Naive thymus-derived CD4-positive, alpha-beta T cell (primary cell): Measurements from ENCODE around the gene SUSD2. TPM values are rescaled to one million over a fixed set of nuclear protein-coding genes. Genes with fewer than 3 reads are reported as not detected.
"Not testable (repeated sequence)": the region's sequence is repeated elsewhere in the genome, so short reads cannot be mapped to it uniquely, and the experiment has no call there.

ENCODE experiments used
- ATAC-seq: fragments of 150-1000 bp; cut with Tn5 transposase; 2 replicates; pipeline ENCODE4 v1.10.0; 2021; ENCODE audit warnings: mild to moderate bottlenecking, moderate library complexity
- CTCF ChIA-PET: fragments of 350-600 bp; sonication (Branson Sonifier 250); formaldehyde crosslinking; loops from one replicate; lab custom pipeline; 2021; ENCODE audit warnings: antibody characterized with exemption; lab: Charles Lee
- POLR2A ChIA-PET: fragments of 350-600 bp; sonication (Branson Sonifier 250); formaldehyde crosslinking; loops from one replicate; lab custom pipeline; 2021; ENCODE audit warnings: antibody characterized with exemption, inconsistent platforms; lab: Charles Lee
- DNase-seq, 9 donors: peaks; one replicate each; pipeline versions ENCODE4 v3.0.0 to v3.0.0-alpha.2; 2020 to 2022; ENCODE audit warnings: mixed read lengths in 1 of 9
- H3K27ac ChIP-seq: one replicate; pipeline ENCODE4 v1.7.0; 2013; ENCODE audit warnings: mild to moderate bottlenecking, low read depth, low read length, moderate library complexity
- H3K27me3 ChIP-seq, 2 donors: one replicate each; pipeline ENCODE4 v1.7.0; 2013; ENCODE audit warnings: low read length in 2 of 2, mild to moderate bottlenecking in 2 of 2, moderate library complexity in 2 of 2; ENCODE audit not compliant: control insufficient read depth in 2 of 2, insufficient read depth in 2 of 2
- H3K36me3 ChIP-seq, 3 experiments: 1 replicate in 2 of 3; 2 replicates in 1 of 3; pipeline ENCODE4 v1.7.0; 2013; ENCODE audit warnings: low read length in 3 of 3, mild to moderate bottlenecking in 3 of 3, moderate library complexity in 1 of 3; ENCODE audit not compliant: insufficient read depth in 3 of 3, control insufficient read depth in 2 of 3
- H3K4me1 ChIP-seq, 2 donors: one replicate each; pipeline ENCODE4 v1.7.0; 2013; ENCODE audit warnings: low read length in 2 of 2, mild to moderate bottlenecking in 2 of 2, moderate library complexity in 1 of 2; ENCODE audit not compliant: control insufficient read depth in 2 of 2, insufficient read depth in 2 of 2
- H3K4me3 ChIP-seq: 2 replicates; pipeline ENCODE4 v1.7.0; 2013; ENCODE audit warnings: mild to moderate bottlenecking, low read length
- H3K9me3 ChIP-seq, 3 experiments: 1 replicate in 2 of 3; 2 replicates in 1 of 3; pipeline ENCODE4 v1.7.0; 2013; ENCODE audit warnings: low read length in 3 of 3; ENCODE audit not compliant: control insufficient read depth in 2 of 3
- H3K27ac Mint-ChIP-seq, 9 donors: one replicate each; pipeline ENCODE4 v1.8.0; 2020 to 2022; ENCODE audit warnings: mixed read lengths in 9 of 9, mild to moderate bottlenecking in 8 of 9, moderate library complexity in 5 of 9, inconsistent platforms in 2 of 9
- H3K27me3 Mint-ChIP-seq, 5 donors: one replicate each; pipeline ENCODE4 v1.8.0; 2021 to 2022; ENCODE audit warnings: mixed read lengths in 5 of 5, mild to moderate bottlenecking in 1 of 5
- H3K36me3 Mint-ChIP-seq, 5 donors: one replicate each; pipeline ENCODE4 v1.8.0; 2020 to 2022; ENCODE audit warnings: mixed read lengths in 5 of 5, mild to moderate bottlenecking in 3 of 5, inconsistent platforms in 1 of 5
- H3K4me1 Mint-ChIP-seq, 7 donors: one replicate each; pipeline ENCODE4 v1.8.0; 2020 to 2022; ENCODE audit warnings: mixed read lengths in 7 of 7, mild to moderate bottlenecking in 3 of 7, inconsistent platforms in 1 of 7
- H3K4me3 Mint-ChIP-seq, 10 donors: one replicate each; pipeline ENCODE4 v1.8.0; 2020 to 2022; ENCODE audit warnings: mild to moderate bottlenecking in 10 of 10, mixed read lengths in 10 of 10, moderate library complexity in 6 of 10, inconsistent platforms in 2 of 10
- H3K9me3 Mint-ChIP-seq, 11 donors: one replicate each; pipeline ENCODE4 v1.8.0; 2020 to 2022; ENCODE audit warnings: mixed read lengths in 11 of 11, mild to moderate bottlenecking in 4 of 11, inconsistent platforms in 1 of 11, moderate library complexity in 1 of 11
- intact Hi-C, 2 donors: fragments of 100-400 bp; cut with micrococcal nuclease; formaldehyde crosslinking; loops; one replicate each; pipeline ENCODE4 v1.15.1; 2023
- polyA plus RNA-seq, 2 donors: library from polyadenylated mRNA; unstranded; fragments of 300-500 nt; fragmentation: Illumina TruSeq; gene quantifications; one replicate each; pipeline ENCODE4 v1.2.3, GENCODE V29; 2021
- total RNA-seq, 6 experiments: library from RNA in 5 of 6; stranded (reverse) in 5 of 6; gene quantifications; 1 replicate in 5 of 6; 2 replicates in 1 of 6; pipeline ENCODE4 v1.2.3 and lab custom pipeline; 2021 to 2026

The SUSD2 gene
- total and polyA plus RNA-seq, 7 experiments from 2014 or later: 0.40 to 2.3 (median 1.4) TPM; not detected in 1

GRCh38 chr22:24181996-24182899 lies 961 bp downstream of the SUSD2 start:
- DNase-seq (no peak), ATAC-seq (no peak)
- intact Hi-C loops: loop anchor here in 1 of 2 donors (1.0 to 10.0 kb wide), 3 partner anchors 49 to 197 kb away; partner anchors contain the start of gene GSTT2
- Histone ChIP-seq H3K4me3 (no peak overlapping the region), H3K4me1 (no peaks in the 10 kb centered on the region), H3K27me3 (no peaks in the 10 kb centered on the region), H3K27ac (no peak overlapping the region), H3K9me3 (no peaks in the 10 kb centered on the region), H3K36me3 (peaks cover 0 to 18% (median 0%) of the 10 kb centered on the region in 3 experiments)
- POLR2A ChIA-PET: no interaction called here
- H3K36me3 Mint-ChIP-seq: no peaks in the 10 kb centered on the region
- H3K9me3 Mint-ChIP-seq: no peaks in the 10 kb centered on the region
- no peak overlapping the region for H3K4me3 Mint-ChIP-seq
- peak overlapping the region in 1 of 9 donors; percentile 8 for H3K27ac Mint-ChIP-seq
- no peaks in the 10 kb centered on the region for H3K27me3 Mint-ChIP-seq
- peaks cover 0 to 5% (median 0%) of the 10 kb centered on the region in 7 donors for H3K4me1 Mint-ChIP-seq
- CTCF ChIA-PET: no interaction called here

GRCh38 chr22:24182900-24183246 lies 1.6 kb downstream of the SUSD2 start:
- POLR2A ChIA-PET, H3K9me3 ChIP-seq, H3K4me1 ChIP-seq, H3K27ac Mint-ChIP-seq, ATAC-seq, H3K4me1 Mint-ChIP-seq, H3K36me3 Mint-ChIP-seq, H3K4me3 ChIP-seq, DNase-seq, CTCF ChIA-PET, H3K4me3 Mint-ChIP-seq, H3K27me3 Mint-ChIP-seq, H3K27me3 ChIP-seq, H3K9me3 Mint-ChIP-seq, H3K27ac ChIP-seq: not testable (repeated sequence)
- peaks cover 0 to 15% (median 0%) of the 10 kb centered on the region in 3 experiments for H3K36me3 ChIP-seq
- intact Hi-C loops: loop anchor here in 1 of 2 donors (1.0 to 10.0 kb wide), 3 partner anchors 50 to 198 kb away; partner anchors contain the start of gene GSTT2

GRCh38 chr22:24183321-24184031 lies 2.2 kb downstream of the SUSD2 start:
- no peaks in the 10 kb centered on the region for H3K9me3 Mint-ChIP-seq
- H3K4me1 Mint-ChIP-seq: peaks cover 0 to 5% (median 0%) of the 10 kb centered on the region in 7 donors
- peaks cover 0 to 9% (median 0%) of the 10 kb centered on the region in 3 experiments for H3K36me3 ChIP-seq
- H3K4me1 ChIP-seq: no peaks in the 10 kb centered on the region
- no peak overlapping the region for H3K4me3 Mint-ChIP-seq
- no peaks in the 10 kb centered on the region for H3K27me3 Mint-ChIP-seq
- no peak overlapping the region for H3K27ac ChIP-seq
- intact Hi-C loops: loop anchor here in 1 of 2 donors (2.0 to 10.0 kb wide), 2 partner anchors 77 to 199 kb away; partner anchors contain the start of gene GSTT2
- H3K27ac Mint-ChIP-seq: no peak overlapping the region
- peaks cover 0 to 5% (median 0%) of the 10 kb centered on the region in 5 donors for H3K36me3 Mint-ChIP-seq
- ChIA-PET CTCF (no interaction called here), POLR2A (no interaction called here)
- DNase-seq (peak in 1 of 9 donors; percentile 6), ATAC-seq (no peak)
- no peak overlapping the region for H3K4me3 ChIP-seq
- H3K27me3 ChIP-seq: no peaks in the 10 kb centered on the region
- H3K9me3 ChIP-seq: no peaks in the 10 kb centered on the region

GRCh38 chr22:24184057-24184798 lies 2.9 kb downstream of the SUSD2 start:
- Mint-ChIP-seq H3K4me1 (peaks cover 0 to 5% (median 0%) of the 10 kb centered on the region in 7 donors), H3K36me3 (peaks cover 0 to 5% (median 0%) of the 10 kb centered on the region in 5 donors), H3K27me3 (no peaks in the 10 kb centered on the region), H3K4me3 (no peak overlapping the region), H3K9me3 (no peaks in the 10 kb centered on the region), H3K27ac (no peak overlapping the region)
- ChIA-PET POLR2A (no interaction called here), CTCF (no interaction called here)
- intact Hi-C loops: loop anchor here in 1 of 2 donors (10.0 kb wide), 1 partner anchor 199 kb away; the partner anchor contains the start of gene GSTT2
- DNase-seq (no peak), ATAC-seq (no peak)
- H3K4me1 ChIP-seq: no peaks in the 10 kb centered on the region
- H3K9me3 ChIP-seq: no peaks in the 10 kb centered on the region
- no peaks in the 10 kb centered on the region for H3K27me3 ChIP-seq
- H3K27ac ChIP-seq: no peak overlapping the region
- H3K4me3 ChIP-seq: no peak overlapping the region
- H3K36me3 ChIP-seq: peaks cover 0 to 6% (median 0%) of the 10 kb centered on the region in 3 experiments

GRCh38 chr22:24185001-24185500 lies 3.8 kb downstream of the SUSD2 start:
- CTCF ChIA-PET: no interaction called here
- Mint-ChIP-seq H3K9me3 (no peaks in the 10 kb centered on the region), H3K27me3 (no peaks in the 10 kb centered on the region), H3K27ac (no peak overlapping the region), H3K36me3 (peaks cover 0 to 5% (median 0%) of the 10 kb centered on the region in 5 donors), H3K4me3 (no peak overlapping the region), H3K4me1 (peaks cover 0 to 7% (median 0%) of the 10 kb centered on the region in 7 donors)
- no peak for ATAC-seq
- Histone ChIP-seq H3K4me1 (no peaks in the 10 kb centered on the region), H3K4me3 (no peak overlapping the region), H3K9me3 (no peaks in the 10 kb centered on the region), H3K36me3 (no peaks in the 10 kb centered on the region), H3K27me3 (no peaks in the 10 kb centered on the region), H3K27ac (no peak overlapping the region)
- POLR2A ChIA-PET: no interaction called here
- intact Hi-C loops: loop anchor here in 1 of 2 donors (10.0 kb wide), 1 partner anchor 200 kb away; the partner anchor contains the start of gene GSTT2
- DNase-seq: no peak
